ENCODE results near the gene OR10A5. TPM values are rescaled to one million over a fixed set of nuclear protein-coding genes. Genes with fewer than 3 reads are reported as not detected.
"Not testable (repeated sequence)": the region's sequence is repeated elsewhere in the genome, so short reads cannot be mapped to it uniquely, and the experiment has no call there.

Gene OR10A5
- total RNA-seq, 1 donor from 2014 or later: not detected

DNA sequence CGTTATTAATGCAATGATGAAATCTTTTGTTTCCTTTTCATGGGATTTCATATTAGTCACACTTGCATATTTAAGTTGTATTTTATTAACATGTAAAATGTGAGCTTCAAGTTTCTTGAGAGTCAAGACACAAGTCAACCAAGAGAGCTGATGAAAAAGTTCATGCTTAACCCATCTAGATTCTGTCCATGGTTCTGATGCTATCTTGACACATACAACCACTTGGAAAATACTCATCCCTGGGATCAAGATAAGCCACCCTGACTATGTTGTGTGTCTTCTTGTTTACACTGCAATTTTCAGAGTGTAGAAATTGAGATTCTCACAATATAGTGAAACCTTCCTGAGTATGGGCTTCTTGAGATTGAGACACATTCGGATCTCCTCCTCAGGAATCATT is 30.3 kb downstream of the OR10A5 start:
- intact Hi-C loops (cut with micrococcal nuclease): no loop called here

DNA sequence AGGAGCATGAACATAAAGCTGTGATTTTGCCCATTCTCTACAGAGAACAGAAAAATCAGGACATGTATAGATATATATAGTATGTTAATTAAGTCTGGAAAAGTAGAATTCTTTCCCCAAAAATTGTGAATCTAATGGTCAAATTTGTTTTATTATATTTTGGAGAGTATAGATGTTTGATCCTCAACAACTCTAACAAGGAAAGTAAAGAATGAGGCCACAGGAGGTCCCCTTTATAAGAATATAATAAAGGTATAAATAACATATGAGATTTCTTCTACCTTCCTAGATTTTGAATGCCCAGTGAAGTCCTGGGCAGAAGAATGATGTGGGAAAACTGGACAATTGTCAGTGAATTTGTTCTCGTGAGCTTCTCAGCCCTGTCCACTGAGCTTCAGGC is 30.8 kb downstream of the OR10A5 start, which contains the start of gene OR10A4:
Gene OR10A4 (plus strand): TSS at position 301 of the 400 bp plus-strand sequence. CDS start 23 bp downstream, at position 324.
- intact Hi-C loops (cut with micrococcal nuclease): no loop called here

DNA sequence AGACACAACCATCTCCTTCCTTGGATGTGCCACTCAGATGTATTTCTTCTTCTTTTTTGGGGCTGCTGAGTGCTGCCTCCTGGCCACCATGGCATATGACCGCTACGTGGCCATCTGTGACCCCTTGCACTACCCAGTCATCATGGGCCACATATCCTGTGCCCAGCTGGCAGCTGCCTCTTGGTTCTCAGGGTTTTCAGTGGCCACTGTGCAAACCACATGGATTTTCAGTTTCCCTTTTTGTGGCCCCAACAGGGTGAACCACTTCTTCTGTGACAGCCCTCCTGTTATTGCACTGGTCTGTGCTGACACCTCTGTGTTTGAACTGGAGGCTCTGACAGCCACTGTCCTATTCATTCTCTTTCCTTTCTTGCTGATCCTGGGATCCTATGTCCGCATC is 31.4 kb downstream of the OR10A5 start:
- intact Hi-C loops (cut with micrococcal nuclease): no loop called here

DNA sequence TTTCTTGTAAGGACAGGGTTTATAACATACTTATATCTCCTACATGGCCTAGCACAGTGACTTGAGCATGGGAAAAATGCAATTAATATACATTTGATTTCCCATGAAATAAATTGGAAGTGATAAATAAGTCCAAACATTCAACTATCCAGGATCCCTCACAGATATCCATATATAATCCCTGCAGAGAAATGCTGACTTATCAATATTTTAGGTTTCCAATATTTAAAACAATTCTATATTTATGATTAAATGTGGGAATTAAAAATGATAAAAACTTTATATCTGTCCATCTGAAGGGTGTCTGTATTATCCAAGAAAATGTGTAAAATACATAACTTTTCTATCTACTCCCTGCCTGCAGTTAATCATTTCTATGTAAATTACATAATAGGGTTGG is 37.3 kb downstream of the OR10A5 start:
- intact Hi-C loops (cut with micrococcal nuclease): no loop called here

DNA sequence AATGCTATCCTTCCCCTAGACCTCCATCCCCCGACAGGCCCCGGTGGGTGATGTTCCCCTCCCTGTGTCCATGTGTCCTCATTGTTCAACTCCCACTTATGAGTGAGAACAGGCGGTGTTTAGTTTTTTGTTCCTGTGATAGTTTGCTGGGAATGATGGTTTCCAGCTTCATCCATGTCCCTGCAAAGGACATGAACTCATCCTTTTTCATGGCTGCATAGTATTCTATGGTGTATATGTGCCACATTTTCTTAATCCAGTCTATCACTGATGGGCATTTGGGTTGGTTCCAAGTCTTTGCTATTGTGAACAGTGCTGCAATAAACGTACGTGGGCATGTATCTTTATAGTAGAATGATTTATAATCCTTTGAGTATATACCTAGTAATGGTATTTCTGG is 42.2 kb downstream of the OR10A5 start:
- intact Hi-C loops (cut with micrococcal nuclease): not testable (repeated sequence)

DNA sequence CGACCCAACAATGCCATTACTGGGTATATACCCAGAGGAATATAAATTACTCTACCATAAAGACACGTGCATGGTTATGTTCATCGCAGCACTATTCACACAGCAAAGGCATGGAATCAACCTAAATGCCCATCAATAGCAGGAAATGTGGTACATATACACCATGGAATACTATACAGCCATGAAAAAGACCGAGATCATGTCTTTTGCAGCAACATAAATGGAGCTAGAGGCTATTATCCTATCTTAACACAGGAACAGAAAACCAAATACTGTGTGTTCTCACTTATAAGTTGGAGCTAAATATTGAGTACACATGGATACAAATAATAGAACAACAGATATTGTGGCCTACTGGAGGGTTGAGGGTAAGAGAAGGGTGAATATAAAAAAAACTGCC is 43.3 kb downstream of the OR10A5 start:
- intact Hi-C loops (cut with micrococcal nuclease): no loop called here

DNA sequence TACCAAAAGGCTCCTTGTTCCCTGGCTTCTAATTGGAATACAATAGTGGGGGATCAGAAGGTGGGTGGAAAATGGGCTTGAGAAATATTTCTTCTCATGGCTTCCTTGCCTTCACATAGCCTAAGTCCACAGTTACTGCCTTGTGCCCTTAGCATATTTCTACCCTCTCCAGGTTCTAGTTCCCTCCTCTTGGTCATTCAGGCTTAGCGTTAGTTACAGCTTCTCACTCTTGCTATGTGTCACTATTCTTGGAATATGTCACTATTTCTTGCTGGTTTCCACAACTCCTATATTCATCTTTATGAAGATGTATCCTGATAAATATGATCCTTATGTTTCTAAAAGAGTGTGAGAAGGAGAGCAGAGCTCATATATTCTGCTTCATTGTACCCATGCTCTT is 44.4 kb downstream of the OR10A5 start:
- intact Hi-C loops (cut with micrococcal nuclease): no loop called here

DNA sequence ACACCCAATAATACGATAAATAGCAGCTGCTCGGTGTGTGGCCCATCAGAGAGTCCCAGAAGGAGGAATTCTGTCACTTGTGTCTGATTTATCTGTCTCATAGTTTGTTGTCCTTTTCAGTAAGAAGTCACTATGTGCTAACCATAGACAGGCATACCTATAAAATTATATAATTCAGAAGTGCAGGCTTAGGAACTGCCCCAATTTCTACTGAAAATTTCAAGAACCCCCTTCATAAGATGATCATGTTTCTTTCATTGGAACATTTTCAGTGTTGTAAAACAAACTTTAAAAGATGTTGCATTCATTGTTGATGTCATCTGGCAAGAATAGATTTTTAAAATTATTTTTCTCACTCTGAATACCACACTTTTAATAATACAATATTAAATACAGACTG is 46.9 kb downstream of the OR10A5 start, which contains the start of gene OR2D2:
Gene OR2D2 (minus strand): TSS at position 101 of the 400 bp plus-strand sequence. CDS start 0 bp downstream, at position 101.
- intact Hi-C loops (cut with micrococcal nuclease): no loop called here

DNA sequence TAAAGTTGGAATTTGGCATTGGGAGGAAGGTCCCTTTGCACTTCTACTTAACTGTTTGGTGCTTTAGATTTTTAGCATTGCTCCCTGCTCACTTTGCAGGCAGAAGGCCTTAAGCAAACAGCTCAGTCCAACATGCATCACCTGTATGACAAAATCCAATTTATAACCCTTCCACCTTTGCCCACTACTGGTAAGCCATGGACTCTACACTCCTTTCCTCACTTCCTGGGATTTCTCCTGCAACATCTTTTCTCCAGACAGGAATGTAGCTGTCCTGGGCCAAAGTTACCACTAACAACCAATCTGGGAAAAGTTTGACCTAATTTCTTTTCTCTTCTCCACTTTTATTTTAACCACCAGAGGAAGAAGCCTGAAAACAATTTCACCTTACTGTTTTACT is 48.6 kb downstream of the OR10A5 start:
- intact Hi-C loops (cut with micrococcal nuclease): no loop called here

DNA sequence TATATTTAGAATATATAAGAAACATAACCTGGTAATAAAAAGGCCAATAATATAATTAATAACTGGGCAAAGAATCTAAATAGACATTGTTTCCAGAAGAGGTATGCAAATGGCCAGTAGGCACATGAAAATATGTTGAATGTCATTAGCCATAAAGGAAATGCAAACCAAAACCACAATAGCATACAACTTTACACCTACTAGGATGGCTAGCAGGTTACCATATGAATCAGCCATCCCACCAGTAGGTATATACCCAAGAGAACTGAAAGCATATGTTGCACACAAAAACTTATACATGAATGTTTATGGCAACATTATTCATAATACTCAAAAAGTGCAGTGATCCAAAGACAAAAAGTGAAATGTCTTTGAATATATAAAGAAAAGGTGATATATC is 49.5 kb downstream of the OR10A5 start:
- intact Hi-C loops (cut with micrococcal nuclease): no loop called here

Other genes starting within 250 kb of the OR10A5 start
- gene RRP8, start 242.1 kb upstream of the OR10A5 start, total RNA-seq: 27.3 and 28.2 TPM in 2 replicates
- gene ILK, start 241.9 kb upstream of the OR10A5 start, total RNA-seq: 136 and 144 TPM in 2 replicates
- gene TAF10, start 233.5 kb upstream of the OR10A5 start, total RNA-seq: 132 and 150 TPM in 2 replicates
- 94.4 and 95.9 TPM in 2 replicates for gene TPP1, start 226.3 kb upstream of the OR10A5 start, total RNA-seq
- 0.32 and 0.37 TPM in 2 replicates for gene DCHS1, start 189.9 kb upstream of the OR10A5 start, total RNA-seq
- 51.0 and 62.6 TPM in 2 replicates for gene MRPL17, start 162.3 kb upstream of the OR10A5 start, total RNA-seq
- 0.41 TPM in 1 of 2 replicates, not detected in the other for gene OR2AG2, start 73.7 kb upstream of the OR10A5 start, total RNA-seq
- not detected in 2 replicates for gene OR2AG1, start 62.7 kb upstream of the OR10A5 start, total RNA-seq
- gene OR6A2, start 46.0 kb upstream of the OR10A5 start, total RNA-seq: 0.05 and 0.12 TPM in 2 replicates
- gene OR10A2, start 17.4 kb downstream of the OR10A5 start, total RNA-seq: not detected in 2 replicates
- gene OR10A4, start 30.9 kb downstream of the OR10A5 start, total RNA-seq: not detected in 2 replicates
- gene OR2D2, start 46.8 kb downstream of the OR10A5 start, total RNA-seq: 0.20 TPM in 2 replicates
- gene OR2D3, start 75.3 kb downstream of the OR10A5 start, total RNA-seq: not detected in 2 replicates
- gene ZNF215, start 80.7 kb downstream of the OR10A5 start, total RNA-seq: 1.9 and 2.3 TPM in 2 replicates
- gene ZNF214, start 174.7 kb downstream of the OR10A5 start, total RNA-seq: not detected in 2 replicates
- 0.24 and 0.34 TPM in 2 replicates for gene NLRP14, start 174.8 kb downstream of the OR10A5 start, total RNA-seq
- 0.10 TPM in 1 of 2 replicates, not detected in the other for gene RBMXL2, start 243.3 kb downstream of the OR10A5 start, total RNA-seq